RPMI8226 (cell line): ENCODE data around the gene KLLN.
"Not testable (repeated sequence)": the region's sequence is repeated elsewhere in the genome, so short reads cannot be mapped to it uniquely, and the experiment has no call there.

Experiments used
- DNase-seq: peaks from one replicate; pipeline ENCODE4 v3.0.0-alpha.2; 2015

The KLLN gene

GRCh38 chr10:87863053-87863943, at the start of gene KLLN, which contains the start of gene PTEN:
Gene KLLN (minus strand): TSS chr10:87863533. CDS start chr10:87862487, 1,046 bp downstream.
Gene PTEN (plus strand): TSS chr10:87863625. CDS start chr10:87864470, 845 bp downstream.
- DNase-seq = peak; percentile 88

- DNase-seq = not testable (repeated sequence)
These were observed 40.1 kb upstream of the KLLN start for GRCh38 chr10:87903396-87903795.

DNA sequence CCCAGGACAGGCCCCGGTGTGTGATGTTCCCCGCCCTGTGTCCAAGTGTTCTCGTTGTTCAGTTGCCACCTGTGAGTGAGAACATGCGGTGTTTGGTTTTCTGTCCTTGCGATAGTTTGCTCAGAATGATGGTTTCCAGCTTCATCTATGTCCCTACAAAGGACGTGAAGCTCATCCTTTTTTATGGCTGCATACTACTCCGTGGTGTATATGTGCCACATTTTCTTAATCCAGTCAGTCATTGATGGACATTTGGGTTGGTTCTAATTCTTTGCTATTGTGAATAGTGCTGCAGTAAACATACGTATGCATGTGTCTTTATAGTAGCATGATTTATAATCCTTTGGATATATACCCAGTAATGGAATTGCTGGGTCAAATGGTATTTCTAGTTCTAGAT, 34.6 kb upstream of the KLLN start:
- not testable (repeated sequence) for DNase-seq

DNA sequence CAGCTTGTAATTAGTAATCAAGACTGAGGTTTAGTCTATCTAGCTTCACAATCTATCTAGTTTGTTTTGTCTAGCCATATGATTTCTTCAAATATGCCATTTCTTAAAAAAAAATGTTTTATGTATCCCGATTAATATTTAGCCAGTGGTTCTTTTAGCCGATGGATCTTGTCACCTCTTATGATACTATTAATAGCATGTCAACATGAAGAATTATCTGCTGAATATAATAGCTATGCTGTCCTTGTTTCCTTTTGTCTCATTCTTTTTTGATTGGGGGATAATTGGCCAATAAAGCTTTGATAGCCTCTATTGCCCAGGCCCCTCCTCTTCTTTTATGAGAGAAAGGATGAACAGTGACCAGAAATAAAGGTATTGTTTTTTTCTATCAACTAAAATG, 32.9 kb upstream of the KLLN start:
- DNase-seq = no peak

DNA sequence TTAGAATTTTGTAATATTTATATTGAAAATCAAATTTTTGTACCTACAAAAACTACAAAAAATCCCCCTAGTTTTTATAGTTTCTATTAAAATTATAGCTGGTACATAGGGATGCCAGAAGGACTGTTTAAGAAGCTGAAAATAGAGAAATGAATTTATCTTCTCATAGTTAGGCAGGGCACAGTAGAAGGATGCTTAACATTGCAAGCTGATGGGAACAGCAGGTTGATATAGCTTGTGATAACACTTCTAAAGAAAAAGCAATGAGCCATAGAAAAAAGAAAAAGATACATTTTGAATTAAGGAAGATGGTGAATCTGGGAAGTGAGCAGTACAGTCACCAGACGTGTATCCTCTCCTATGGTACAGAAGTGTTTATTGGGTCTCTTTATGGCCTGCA, 32.1 kb upstream of the KLLN start:
- DNase-seq = no peak

DNA sequence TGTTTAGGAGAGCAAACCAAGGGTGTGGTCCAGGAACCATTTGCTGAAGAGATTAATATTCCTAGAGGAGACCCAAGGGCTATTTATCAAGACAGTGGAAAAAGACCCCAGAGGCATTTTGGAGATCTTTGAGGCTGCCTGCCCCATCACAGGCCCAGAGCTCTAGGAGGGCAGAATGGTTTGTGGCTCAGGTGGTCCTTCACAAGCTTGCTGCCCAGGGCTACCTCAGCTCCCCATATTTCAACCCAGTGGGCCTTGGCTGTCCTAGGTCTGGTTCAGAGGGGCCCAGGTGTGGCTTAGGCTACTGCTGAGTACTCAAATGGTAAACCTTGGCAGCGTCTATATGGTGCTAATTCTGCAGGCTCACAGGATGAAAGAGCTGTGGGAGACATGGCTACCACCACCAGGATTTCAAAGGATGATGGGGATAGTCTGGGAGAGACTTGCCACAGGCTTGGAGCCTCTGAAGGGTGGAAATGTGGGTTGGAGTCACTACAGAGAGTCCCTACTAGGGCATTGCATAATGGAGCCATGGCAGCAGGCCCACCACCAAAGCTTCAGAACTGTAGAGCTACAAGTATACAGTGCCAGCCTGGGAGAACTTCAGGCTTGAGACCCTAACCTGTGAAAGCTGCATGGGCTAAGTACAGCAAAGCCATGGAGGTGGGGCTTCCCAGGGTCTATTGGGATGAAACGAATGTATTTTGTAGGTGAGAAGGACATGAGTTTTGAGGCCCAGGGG, 24.4 kb upstream of the KLLN start:
- DNase-seq = no peak

DNA sequence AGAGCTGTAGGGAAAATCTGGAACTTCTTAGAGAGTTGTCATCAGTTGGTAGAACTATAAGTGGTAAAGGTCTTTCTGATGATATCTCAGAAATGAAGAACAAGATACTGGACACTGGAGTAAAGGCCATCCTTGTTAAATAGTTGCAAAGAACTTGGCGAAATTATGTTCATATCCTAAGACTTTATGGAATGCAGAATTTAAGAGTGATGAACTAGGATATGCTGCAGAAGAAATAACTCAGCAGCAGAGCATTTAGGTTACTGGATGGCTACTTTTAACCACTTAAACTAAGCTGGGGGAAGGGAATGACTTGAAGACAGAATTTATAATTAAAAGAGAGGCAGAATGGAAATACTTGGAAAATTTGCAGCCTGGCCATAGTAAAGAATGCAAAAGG, 23.8 kb upstream of the KLLN start:
- DNase-seq = no peak

- DNase-seq = no peak
These were observed 23.3 kb upstream of the KLLN start for GRCh38 chr10:87886635-87887034.

GRCh38 chr10:87882555-87883294, 19.4 kb upstream of the KLLN start:
- DNase-seq = no peak

- DNase-seq = not testable (repeated sequence)
These were observed 18.2 kb upstream of the KLLN start for GRCh38 chr10:87881373-87882059.

- no peak for DNase-seq
These were observed 17.0 kb upstream of the KLLN start for GRCh38 chr10:87880336-87880735.

DNA sequence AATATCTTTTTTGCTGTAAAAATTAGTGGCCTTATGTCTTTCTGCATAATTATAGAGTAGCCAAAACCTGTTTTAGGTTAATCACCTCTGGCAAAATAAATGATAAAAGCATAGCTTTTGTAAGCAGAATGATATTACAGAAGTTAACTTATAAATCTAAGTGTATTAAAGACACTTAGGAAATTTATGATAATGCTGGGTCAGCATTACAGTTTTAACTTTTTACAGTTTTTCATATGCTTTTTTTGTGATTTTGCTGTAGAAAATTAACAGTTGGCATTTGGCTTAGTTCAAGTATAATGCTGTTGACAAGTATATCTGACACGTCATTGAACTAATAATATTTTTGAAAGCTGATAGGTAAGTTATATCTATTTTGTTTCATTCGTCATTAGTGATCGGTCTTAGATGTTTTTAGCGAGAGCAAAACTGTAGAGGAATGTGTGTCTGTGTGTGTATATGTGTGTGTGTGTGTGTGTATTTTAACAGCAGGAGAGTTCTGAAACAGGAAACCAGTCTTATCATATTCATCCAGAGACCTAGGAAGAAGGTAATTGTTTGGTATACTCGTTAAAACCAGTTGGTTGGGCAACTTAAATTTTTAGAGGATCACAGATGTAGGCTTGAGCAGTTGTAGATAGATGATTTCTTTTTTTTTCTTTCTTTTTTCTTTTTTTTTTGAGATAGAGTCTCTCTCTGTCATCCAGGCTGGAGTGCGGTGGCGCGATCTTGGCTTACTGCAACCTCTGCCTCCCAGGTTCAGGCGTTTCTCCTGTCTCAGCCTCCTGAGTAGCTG, 15.5 kb upstream of the KLLN start:
- DNase-seq = no peak

DNA sequence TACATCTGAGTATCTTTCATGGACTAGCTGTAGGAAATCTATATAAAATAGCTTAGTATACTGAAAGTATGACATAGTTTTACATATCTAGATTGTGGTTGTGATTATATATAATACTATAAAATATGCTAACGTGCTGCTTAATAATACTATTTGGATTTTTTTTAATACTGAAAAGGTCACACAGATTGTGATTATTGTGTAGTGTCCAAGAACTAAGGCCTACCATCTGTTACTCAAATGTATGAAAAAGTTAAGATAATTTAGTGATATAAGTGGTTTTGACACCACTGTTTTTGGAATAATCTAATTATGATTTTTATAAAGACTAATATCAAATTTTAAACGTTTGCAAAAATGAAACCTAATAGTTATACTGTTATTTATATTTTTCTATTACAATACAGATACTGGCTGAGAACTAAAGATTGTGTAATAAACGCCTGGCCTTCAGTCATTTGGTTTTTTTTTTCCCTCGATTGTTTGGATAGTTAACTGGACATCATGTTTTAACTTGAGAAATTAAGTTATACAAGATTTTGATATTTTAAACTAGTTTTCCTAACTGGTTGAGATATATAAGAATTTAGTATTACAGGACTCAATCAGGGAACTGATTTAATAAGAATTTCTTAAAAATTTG, 12.7 kb upstream of the KLLN start:
- DNase-seq = no peak

GRCh38 chr10:87873656-87874055, 10.3 kb upstream of the KLLN start:
- DNase-seq = no peak

GRCh38 chr10:87872828-87873227, 9.5 kb upstream of the KLLN start:
- DNase-seq = no peak

DNA sequence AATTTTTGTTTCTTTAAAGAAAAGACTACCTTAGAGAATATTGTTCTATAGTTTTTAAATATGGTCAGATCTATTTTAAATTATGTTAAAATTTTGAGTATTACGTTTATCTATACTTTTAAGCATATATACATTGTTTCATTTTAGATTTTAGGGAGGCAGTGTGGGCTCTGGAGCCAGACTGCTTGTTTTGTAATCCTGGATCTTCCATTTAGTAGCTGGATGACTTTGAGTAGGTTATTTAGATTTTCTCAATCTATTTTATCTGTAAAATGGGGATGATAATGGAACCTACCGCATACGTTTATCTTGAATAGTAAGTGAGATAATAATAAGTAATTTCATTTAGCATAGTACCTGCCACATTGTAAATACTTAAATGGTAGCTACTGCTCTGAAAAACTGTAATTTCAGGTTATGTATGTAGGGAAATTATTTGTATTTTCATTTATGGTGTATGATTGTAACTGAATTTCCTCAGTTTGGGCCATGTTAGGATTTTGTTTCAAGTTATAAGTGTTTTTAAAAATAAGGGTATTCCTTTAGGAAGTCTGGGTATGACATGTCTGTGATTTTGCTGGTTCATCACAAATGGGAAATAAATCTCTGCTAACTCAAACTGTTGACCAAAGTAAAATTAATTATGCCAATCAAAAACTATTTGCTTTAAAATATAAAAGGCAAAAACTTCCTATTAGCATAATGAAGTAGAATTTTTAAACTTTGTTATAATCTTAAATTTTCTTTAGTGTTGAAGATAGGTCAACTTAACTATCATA, 6.6 kb upstream of the KLLN start:
- no peak for DNase-seq

DNA sequence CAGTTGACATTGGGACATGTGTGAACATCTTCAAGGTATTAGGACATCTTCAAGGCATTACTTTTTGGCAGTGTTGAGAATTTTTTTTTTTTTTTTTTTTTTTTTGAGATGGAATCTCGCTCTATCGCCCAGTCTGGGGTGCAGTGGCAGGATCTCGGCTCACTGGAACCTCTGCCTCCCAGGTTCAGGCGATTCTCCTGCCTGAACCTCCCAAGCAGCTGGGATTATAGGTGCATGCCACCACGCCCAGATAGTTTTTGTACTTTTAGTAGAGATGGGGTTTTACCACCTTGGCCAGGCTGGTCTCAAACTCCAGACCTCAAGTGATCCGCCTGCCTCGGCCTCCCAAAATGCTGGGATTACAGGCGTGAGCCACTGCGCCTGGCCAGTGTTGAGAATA, 5.8 kb upstream of the KLLN start:
- DNase-seq = not testable (repeated sequence)

DNA sequence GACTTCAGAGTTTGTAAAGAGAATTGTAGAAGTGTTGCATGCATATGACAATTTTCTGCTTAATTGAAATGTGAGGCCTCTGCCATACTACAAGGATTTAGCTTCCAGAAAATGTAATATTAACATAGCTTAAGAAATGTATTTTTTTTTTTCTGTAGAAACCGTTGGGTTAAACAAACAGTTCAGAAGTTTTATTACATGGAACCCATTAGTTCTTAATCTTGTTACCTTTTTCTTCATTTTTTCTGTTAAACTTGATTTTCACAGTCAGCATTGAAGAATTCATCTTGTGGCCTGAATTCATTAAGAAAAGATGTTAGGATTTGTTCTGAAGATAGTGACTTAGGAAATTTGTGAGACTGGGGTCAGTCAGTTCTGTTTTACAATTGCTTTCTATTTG, 4.9 kb upstream of the KLLN start:
- no peak for DNase-seq

DNA sequence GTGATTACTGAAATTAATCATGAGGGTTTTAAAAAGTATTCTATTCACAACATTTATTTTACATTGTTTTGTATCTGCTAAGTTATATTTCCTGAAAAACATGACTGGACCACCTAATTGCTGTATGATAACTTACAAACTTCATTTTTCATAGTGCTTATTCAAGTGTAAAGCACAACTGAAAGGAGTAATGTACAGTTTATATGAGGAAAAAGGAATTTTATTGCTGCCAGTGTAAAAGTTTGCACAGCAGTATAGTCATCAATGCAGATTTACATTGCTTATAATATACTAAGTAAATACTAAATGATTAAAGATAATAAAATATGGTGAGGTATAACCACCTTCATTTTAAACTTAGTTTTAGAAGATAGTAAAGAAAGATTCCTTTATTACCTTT, 4.1 kb upstream of the KLLN start:
- no peak for DNase-seq

- DNase-seq = no peak
These were observed 3.2 kb upstream of the KLLN start for GRCh38 chr10:87866412-87866974.
